PC-3 (cell line): ENCODE measurements around the gene USP2. TPM values are rescaled to one million over a fixed set of nuclear protein-coding genes. Genes with fewer than 3 reads are reported as not detected.

Experiments
- ATAC-seq: fragments of 200-7000 bp; cut with Tn5 transposase; 2 replicates; pipeline ENCODE4 v1.9.1; 2020; ENCODE audit warnings: mild to moderate bottlenecking, moderate library complexity
- BruUV-seq: library from RNA; stranded (reverse); fragments of 400-500 nt; replicated peaks from 2 replicates; lab custom pipeline; 2021; lab: Mats Ljungman, UMichigan
- CTCF ChIA-PET: fragments of 300-600 bp; sonication (Branson Sonifier 250); formaldehyde crosslinking; loops from one replicate; lab custom pipeline; 2022; ENCODE audit warnings: antibody characterized with exemption; lab: Charles Lee
- POLR2A ChIA-PET: fragments of 300-600 bp; sonication (Branson Sonifier 250); formaldehyde crosslinking; loops from one replicate; lab custom pipeline; 2022; ENCODE audit warnings: antibody characterized with exemption; ENCODE audit not compliant: unreplicated experiment; lab: Charles Lee
- DNase-seq: peaks from one replicate; pipeline ENCODE4 v3.0.0-alpha.2; 2015
- H2AFZ ChIP-seq: fragments of 300-600 bp; sonication (generic); 2 replicates; pipeline ENCODE4 v1.6.0; 2016; ENCODE audit warnings: antibody characterized with exemption, low read length
- H3F3A ChIP-seq: fragments of 300-600 bp; sonication (generic); one replicate; pipeline ENCODE4 v1.6.0; 2017; ENCODE audit warnings: antibody characterized with exemption, low read length, control low read depth, mild to moderate bottlenecking; ENCODE audit not compliant: unreplicated experiment
- H3K27ac ChIP-seq: fragments of 300-600 bp; sonication (generic); 2 replicates; pipeline ENCODE4 v1.5.1; 2016; ENCODE audit warnings: mild to moderate bottlenecking, low read length
- H3K27me3 ChIP-seq: fragments of 300-600 bp; sonication (generic); 2 replicates; pipeline ENCODE4 v1.6.1; 2016; ENCODE audit warnings: low read length, mixed read lengths
- H3K36me3 ChIP-seq: fragments of 300-600 bp; sonication (generic); 2 replicates; pipeline ENCODE4 v1.6.1; 2016; ENCODE audit warnings: low read depth, mixed run types, low read length, mixed read lengths
- H3K4me1 ChIP-seq: fragments of 300-600 bp; sonication (generic); 2 replicates; pipeline ENCODE4 v1.5.1; 2016; ENCODE audit warnings: low read length; ENCODE audit not compliant: insufficient read depth
- H3K4me2 ChIP-seq: fragments of 300-600 bp; sonication (generic); 2 replicates; pipeline ENCODE4 v1.6.0; 2016; ENCODE audit warnings: low read length
- H3K4me3 ChIP-seq: fragments of 300-600 bp; sonication (generic); 2 replicates; pipeline ENCODE4 v1.5.1; 2016; ENCODE audit warnings: mild to moderate bottlenecking, low read length, mixed read lengths
- H3K79me2 ChIP-seq: fragments of 300-600 bp; sonication (generic); 2 replicates; pipeline ENCODE4 v1.6.1; 2017; ENCODE audit warnings: low read length, mixed read lengths
- H3K9ac ChIP-seq: fragments of 300-600 bp; sonication (generic); 2 replicates; pipeline ENCODE4 v1.6.0; 2016; ENCODE audit warnings: mild to moderate bottlenecking, low read length
- H3K9me2 ChIP-seq: fragments of 300-600 bp; sonication (generic); replicated peaks from 2 replicates; pipeline ENCODE4 v1.6.1; 2016; ENCODE audit warnings: mixed run types, low read length, mixed read lengths
- H3K9me3 ChIP-seq: fragments of 300-600 bp; sonication (generic); 2 replicates; pipeline ENCODE4 v1.6.1; 2016; ENCODE audit warnings: low read length, mixed read lengths
- H4K20me1 ChIP-seq: fragments of 300-600 bp; sonication (generic); 2 replicates; pipeline ENCODE4 v1.6.1; 2016; ENCODE audit warnings: low read length, mixed read lengths
- EZH2 ChIP-seq: fragments of 300-600 bp; sonication (generic); IDR thresholded peaks from one replicate; pipeline ENCODE4 v1.6.1; 2017; ENCODE audit warnings: antibody characterized with exemption, mild to moderate bottlenecking, low read length; ENCODE audit not compliant: unreplicated experiment
- EZH2phosphoT487 ChIP-seq: fragments of 300-600 bp; sonication (generic); IDR thresholded peaks from 2 replicates; pipeline ENCODE4 v1.6.1; 2018; ENCODE audit warnings: mild to moderate bottlenecking, antibody characterized with exemption, low read length, borderline replicate concordance
- intact Hi-C: fragments of 100-400 bp; cut with micrococcal nuclease; formaldehyde crosslinking; loops from 2 replicates; pipeline ENCODE4 v1.9.0; 2023
- total RNA-seq: library from RNA; depleted of rRNA; stranded (reverse); fragments of >200 nt; gene quantifications from 2 replicates; pipeline ENCODE4 v1.2.3, GENCODE V29; 2014
- TF ChIP-seq, protein P1 (sequence below): fragments of 300-600 bp; sonication (generic); conservative IDR thresholded peaks from 2 replicates; pipeline ENCODE4 v1.5.1; 2017; ENCODE audit warnings: antibody characterized with exemption, low read depth, mild to moderate bottlenecking, low read length

The USP2 gene
- total RNA-seq, 1 experiment from 2014 or later = 1.8 TPM

DNA sequence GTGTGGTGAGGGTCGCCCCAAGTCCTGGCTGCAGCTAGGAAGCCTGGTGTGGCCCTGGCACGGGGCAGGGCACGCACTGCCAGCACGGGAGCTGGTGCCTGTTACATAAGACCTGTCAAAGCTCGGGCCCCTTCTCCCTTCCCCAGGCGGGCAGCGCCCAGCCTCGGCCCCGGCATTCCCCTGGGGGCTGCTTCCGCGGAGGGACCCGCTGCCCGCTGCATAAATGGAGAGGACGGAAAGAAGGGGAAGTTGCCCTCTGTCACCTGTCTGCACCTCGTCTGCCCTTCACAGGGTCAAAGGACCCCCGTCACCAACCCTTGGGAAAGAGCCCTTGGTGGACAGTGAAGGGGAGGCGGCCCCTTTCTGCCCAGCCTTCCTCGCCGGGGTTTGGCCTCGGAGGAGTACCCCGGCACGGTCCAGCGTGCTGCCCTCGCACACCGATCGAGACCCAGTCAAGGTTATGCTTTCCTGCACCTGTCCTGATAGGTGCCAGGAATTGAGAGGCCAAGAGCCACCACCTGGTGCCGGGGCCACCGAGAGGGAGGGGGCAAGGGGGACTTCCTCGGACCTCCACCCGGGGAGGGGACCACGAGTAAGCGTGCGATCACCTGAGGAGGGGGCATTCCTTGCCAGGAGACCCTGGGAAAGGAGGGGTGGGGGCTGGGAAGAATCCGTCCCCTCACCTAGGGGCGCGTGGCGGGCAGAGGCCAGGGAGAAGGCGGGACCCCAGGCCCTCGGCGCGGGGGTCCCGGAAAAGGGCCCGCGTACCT lies 18.2 kb downstream of the USP2 start:
- DNase-seq = no peak
- H3K79me2 ChIP-seq = no peaks in the 10 kb centered on the region
- no peaks in the 10 kb centered on the region for H3K9me3 ChIP-seq
- peaks cover 5% of the 10 kb centered on the region for H3F3A ChIP-seq
- no TSS peak for BruUV-seq
- H3K27me3 ChIP-seq = no peaks in the 10 kb centered on the region
- peaks cover 41% of the 10 kb centered on the region for H3K4me1 ChIP-seq
- ATAC-seq = no peak
- H3K9me2 ChIP-seq = no peaks in the 10 kb centered on the region
- H4K20me1 ChIP-seq = no peaks in the 10 kb centered on the region
- no peak overlapping the region for H3K27ac ChIP-seq
- no peaks in the 10 kb centered on the region for H3K36me3 ChIP-seq
- no peak overlapping the region for H3K9ac ChIP-seq
- ChIA-PET POLR2A (no interaction called here), CTCF (interaction anchor here (1.1 kb wide), 1 partner anchor 25 kb away, joined by 3 read pairs; no protein-coding TSS in a partner anchor)
- intact Hi-C loops = no loop called here
- TF ChIP-seq EZH2 (no peak), EZH2phosphoT487 (no peak)
- TF ChIP-seq, protein P1, sequence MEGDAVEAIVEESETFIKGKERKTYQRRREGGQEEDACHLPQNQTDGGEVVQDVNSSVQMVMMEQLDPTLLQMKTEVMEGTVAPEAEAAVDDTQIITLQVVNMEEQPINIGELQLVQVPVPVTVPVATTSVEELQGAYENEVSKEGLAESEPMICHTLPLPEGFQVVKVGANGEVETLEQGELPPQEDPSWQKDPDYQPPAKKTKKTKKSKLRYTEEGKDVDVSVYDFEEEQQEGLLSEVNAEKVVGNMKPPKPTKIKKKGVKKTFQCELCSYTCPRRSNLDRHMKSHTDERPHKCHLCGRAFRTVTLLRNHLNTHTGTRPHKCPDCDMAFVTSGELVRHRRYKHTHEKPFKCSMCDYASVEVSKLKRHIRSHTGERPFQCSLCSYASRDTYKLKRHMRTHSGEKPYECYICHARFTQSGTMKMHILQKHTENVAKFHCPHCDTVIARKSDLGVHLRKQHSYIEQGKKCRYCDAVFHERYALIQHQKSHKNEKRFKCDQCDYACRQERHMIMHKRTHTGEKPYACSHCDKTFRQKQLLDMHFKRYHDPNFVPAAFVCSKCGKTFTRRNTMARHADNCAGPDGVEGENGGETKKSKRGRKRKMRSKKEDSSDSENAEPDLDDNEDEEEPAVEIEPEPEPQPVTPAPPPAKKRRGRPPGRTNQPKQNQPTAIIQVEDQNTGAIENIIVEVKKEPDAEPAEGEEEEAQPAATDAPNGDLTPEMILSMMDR = no peak
- peak overlapping the region; percentile 12; the same call in 1 of the 2 replicates for H3K4me2 ChIP-seq
- no peak overlapping the region for H3K4me3 ChIP-seq
- H2AFZ ChIP-seq = no peak overlapping the region

DNA sequence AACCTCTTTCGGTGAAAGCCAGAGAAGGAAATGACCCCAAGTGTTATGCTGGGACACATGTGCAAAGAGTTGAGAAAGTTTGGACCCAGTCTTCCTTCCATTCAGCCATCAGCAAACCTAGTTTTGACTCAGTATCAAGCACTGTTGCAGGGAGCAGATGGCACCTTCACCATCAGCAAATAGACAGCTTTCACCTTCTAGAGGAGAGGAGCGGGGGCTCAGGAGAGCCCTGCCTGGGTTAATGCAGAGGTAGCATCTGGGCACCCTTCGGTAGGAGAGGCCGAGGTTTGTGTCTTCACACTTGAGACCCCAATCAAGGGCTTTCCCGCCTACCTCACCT lies 18.8 kb downstream of the USP2 start:
- no peak overlapping the region for H3K27ac ChIP-seq
- no peaks in the 10 kb centered on the region for H3K9me2 ChIP-seq
- no peak overlapping the region for H2AFZ ChIP-seq
- H3K9ac ChIP-seq = no peak overlapping the region
- ATAC-seq (no peak), DNase-seq (no peak)
- H3K9me3 ChIP-seq = no peaks in the 10 kb centered on the region
- peaks cover 36% of the 10 kb centered on the region for H3K4me1 ChIP-seq
- H3K4me3 ChIP-seq = no peak overlapping the region
- POLR2A ChIA-PET = no interaction called here
- no peaks in the 10 kb centered on the region for H3K36me3 ChIP-seq
- intact Hi-C loops = no loop called here
- TF ChIP-seq, protein P1 = no peak
- TF ChIP-seq EZH2 = no peak
- no peak for TF ChIP-seq EZH2phosphoT487
- no TSS peak for BruUV-seq
- no peaks in the 10 kb centered on the region for H4K20me1 ChIP-seq
- CTCF ChIA-PET = interaction anchor here (0.7 to 1.1 kb wide), 2 partner anchors 25 to 260 kb away, joined by 3 read pairs; no protein-coding TSS in a partner anchor
- H3F3A ChIP-seq = peaks cover 5% of the 10 kb centered on the region
- H3K4me2 ChIP-seq = no peak overlapping the region
- no peaks in the 10 kb centered on the region for H3K79me2 ChIP-seq
- H3K27me3 ChIP-seq = no peaks in the 10 kb centered on the region
